Stimulated activated naive B cell treated with anti-CD40 and anti-IgM and Interleukin-4, amounts not matched to agents 10 μg/mL and 1 μg/mL and 100 μg/mL, for 72 hours (primary cell): ENCODE results near the gene PRKCA.
"Not testable (repeated sequence)": the region's sequence is repeated elsewhere in the genome, so short reads cannot be mapped to it uniquely, and the experiment has no call there.

ENCODE experiments used
- ATAC-seq, 2 donors: fragments of 150-1000 bp; cut with Tn5 transposase; replicated peaks; 2 replicates each; pipeline ENCODE4 v1.10.0; 2021; ENCODE audit warnings: moderate library complexity in 1 of 2
- DNase-seq: peaks from one replicate; pipeline ENCODE4 v3.0.0; 2021
- H3K27ac Mint-ChIP-seq: one replicate; pipeline ENCODE4 v1.8.0; 2022; ENCODE audit warnings: mild to moderate bottlenecking, mixed read lengths
- H3K27me3 Mint-ChIP-seq, 2 donors: one replicate each; pipeline ENCODE4 v1.8.0; 2022; ENCODE audit warnings: mixed read lengths in 2 of 2
- H3K36me3 Mint-ChIP-seq, 2 donors: one replicate each; pipeline ENCODE4 v1.8.0; 2022; ENCODE audit warnings: mixed read lengths in 2 of 2, mild to moderate bottlenecking in 1 of 2
- H3K4me1 Mint-ChIP-seq, 2 donors: one replicate each; pipeline ENCODE4 v1.8.0; 2022; ENCODE audit warnings: mixed read lengths in 2 of 2, mild to moderate bottlenecking in 1 of 2
- H3K4me3 Mint-ChIP-seq, 2 donors: one replicate each; pipeline ENCODE4 v1.8.0; 2022; ENCODE audit warnings: mild to moderate bottlenecking in 2 of 2, mixed read lengths in 2 of 2, moderate library complexity in 1 of 2
- H3K9me3 Mint-ChIP-seq, 2 donors: one replicate each; pipeline ENCODE4 v1.8.0; 2022; ENCODE audit warnings: mixed read lengths in 2 of 2, mild to moderate bottlenecking in 1 of 2

The PRKCA gene

DNA sequence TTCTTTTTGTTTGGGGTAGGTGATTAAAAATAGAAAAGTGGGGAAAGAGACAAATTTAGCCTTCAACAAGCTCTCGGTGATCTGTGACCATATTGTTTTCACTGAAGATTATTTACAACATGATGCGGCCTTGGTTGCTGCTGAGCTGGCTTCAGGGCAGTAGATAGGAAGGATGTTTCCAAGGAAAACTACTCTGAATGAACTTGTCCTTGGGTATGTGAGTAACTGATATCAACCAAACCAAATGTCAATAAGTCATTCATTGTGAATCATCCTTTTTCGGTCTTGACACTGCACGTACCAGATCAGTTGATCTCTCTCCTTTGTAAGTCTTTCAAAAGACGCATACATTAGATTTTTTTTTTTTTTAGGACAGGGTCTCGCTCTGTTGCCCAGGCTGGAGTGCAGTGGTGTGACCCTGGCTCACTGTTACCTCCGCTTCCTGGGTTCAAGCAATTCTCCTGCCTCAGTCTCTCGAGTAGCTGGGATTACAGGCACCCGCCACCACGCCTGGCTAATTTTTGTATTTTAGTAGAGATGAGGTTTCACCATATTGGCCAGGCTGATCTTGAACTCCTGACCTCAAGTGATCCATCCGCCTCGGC is 58.6 kb downstream of the PRKCA start:
- H3K27me3 Mint-ChIP-seq, ATAC-seq, H3K36me3 Mint-ChIP-seq, H3K9me3 Mint-ChIP-seq, H3K27ac Mint-ChIP-seq, DNase-seq, H3K4me3 Mint-ChIP-seq: not testable (repeated sequence)
- peaks cover 17 to 21% of the 10 kb centered on the region in 2 donors for H3K4me1 Mint-ChIP-seq

GRCh38 chr17:66364508-66364907 is 62.1 kb downstream of the PRKCA start:
- H3K36me3 Mint-ChIP-seq: no peaks in the 10 kb centered on the region
- H3K9me3 Mint-ChIP-seq: no peaks in the 10 kb centered on the region
- peak overlapping the region; percentile 58 to 71 for H3K4me3 Mint-ChIP-seq
- ATAC-seq (peak; percentile 76 to 83), DNase-seq (peak; percentile 11)
- H3K4me1 Mint-ChIP-seq: peaks cover 22 to 23% of the 10 kb centered on the region in 2 donors
- peaks cover under 1 to 6% of the 10 kb centered on the region in 2 donors for H3K27me3 Mint-ChIP-seq
- peak overlapping the region; percentile 83 for H3K27ac Mint-ChIP-seq

GRCh38 chr17:66364990-66365490 is 62.6 kb downstream of the PRKCA start:
- Mint-ChIP-seq H3K27ac (peak overlapping the region; percentile 83), H3K4me1 (peaks cover 22 to 23% of the 10 kb centered on the region in 2 donors), H3K9me3 (no peaks in the 10 kb centered on the region), H3K36me3 (no peaks in the 10 kb centered on the region), H3K4me3 (peak overlapping the region; percentile 58 to 71), H3K27me3 (peaks cover 5 to 6% of the 10 kb centered on the region in 2 donors)
- peak; percentile 1 for DNase-seq
- peak; percentile 64 to 72 for ATAC-seq

DNA sequence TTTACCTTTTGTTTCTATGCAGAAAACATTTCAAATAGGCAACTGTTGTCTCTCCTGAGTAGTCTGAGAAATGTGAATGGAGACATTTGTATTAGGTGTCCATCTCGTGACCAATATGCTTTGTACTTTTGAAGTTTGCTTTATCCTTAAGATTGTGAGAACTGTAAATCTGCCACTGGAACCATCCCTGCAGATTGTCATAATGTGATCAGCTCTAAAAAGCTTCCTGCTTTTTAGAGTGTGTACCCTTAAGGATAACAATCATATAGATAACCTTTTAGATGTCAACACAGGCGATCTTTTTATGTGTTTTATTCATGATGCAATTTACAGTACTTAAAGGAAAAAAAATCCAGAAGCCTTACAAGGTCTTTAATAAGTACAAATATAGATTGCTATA is 63.5 kb downstream of the PRKCA start:
- no peaks in the 10 kb centered on the region for H3K9me3 Mint-ChIP-seq
- H3K36me3 Mint-ChIP-seq: no peaks in the 10 kb centered on the region
- H3K4me1 Mint-ChIP-seq: peaks cover 22 to 23% of the 10 kb centered on the region in 2 donors
- ATAC-seq (no peak), DNase-seq (no peak)
- peaks cover 5 to 6% of the 10 kb centered on the region in 2 donors for H3K27me3 Mint-ChIP-seq
- no peak overlapping the region for H3K27ac Mint-ChIP-seq
- H3K4me3 Mint-ChIP-seq: no peak overlapping the region

- no peak overlapping the region for H3K4me3 Mint-ChIP-seq
- DNase-seq: no peak
- peaks cover 5 to 6% of the 10 kb centered on the region in 2 donors for H3K27me3 Mint-ChIP-seq
- no peaks in the 10 kb centered on the region for H3K36me3 Mint-ChIP-seq
- H3K9me3 Mint-ChIP-seq: no peaks in the 10 kb centered on the region
- ATAC-seq: no peak
- no peak overlapping the region for H3K27ac Mint-ChIP-seq
- H3K4me1 Mint-ChIP-seq: peaks cover 22 to 23% of the 10 kb centered on the region in 2 donors
Measured at GRCh38 chr17:66367107-66367506, 64.7 kb downstream of the PRKCA start.

GRCh38 chr17:66369830-66370229 is 67.4 kb downstream of the PRKCA start:
- Mint-ChIP-seq H3K27ac (no peak overlapping the region), H3K27me3 (peaks cover 5 to 6% of the 10 kb centered on the region in 2 donors), H3K4me1 (peaks cover 13 to 15% of the 10 kb centered on the region in 2 donors), H3K4me3 (no peak overlapping the region), H3K36me3 (no peaks in the 10 kb centered on the region), H3K9me3 (no peaks in the 10 kb centered on the region)
- DNase-seq (no peak), ATAC-seq (no peak)

- DNase-seq (no peak), ATAC-seq (no peak)
- no peak overlapping the region for H3K4me3 Mint-ChIP-seq
- peaks cover under 1 to 5% of the 10 kb centered on the region in 2 donors for H3K27me3 Mint-ChIP-seq
- no peaks in the 10 kb centered on the region for H3K36me3 Mint-ChIP-seq
- H3K4me1 Mint-ChIP-seq: peaks cover 2 to 4% of the 10 kb centered on the region in 2 donors
- H3K9me3 Mint-ChIP-seq: no peaks in the 10 kb centered on the region
- no peak overlapping the region for H3K27ac Mint-ChIP-seq
Measured at GRCh38 chr17:66371561-66371960, 69.1 kb downstream of the PRKCA start.

DNA sequence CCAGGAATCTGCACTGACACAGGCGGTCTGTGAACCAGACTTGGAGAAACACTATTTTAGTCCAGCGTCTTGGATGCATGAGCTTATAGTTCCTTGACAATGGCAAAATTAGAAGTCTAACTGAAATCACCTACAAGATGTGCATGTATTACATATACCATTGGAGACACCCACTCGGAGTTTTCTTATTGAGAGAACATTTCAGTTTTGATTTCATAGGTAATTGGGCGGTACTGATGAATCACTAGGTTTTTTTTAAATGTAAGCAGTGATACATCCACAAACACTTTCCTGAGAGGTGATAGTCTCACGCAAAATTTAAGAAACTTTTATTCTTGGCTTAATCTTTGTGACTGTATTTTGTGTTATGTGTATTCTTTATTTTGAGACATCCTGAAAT is 69.8 kb downstream of the PRKCA start:
- H3K4me3 Mint-ChIP-seq: no peak overlapping the region
- DNase-seq: no peak
- ATAC-seq: no peak
- peaks cover under 1 to 4% of the 10 kb centered on the region in 2 donors for H3K4me1 Mint-ChIP-seq
- H3K27ac Mint-ChIP-seq: no peak overlapping the region
- peaks cover 0 to 5% of the 10 kb centered on the region in 2 donors for H3K27me3 Mint-ChIP-seq
- no peaks in the 10 kb centered on the region for H3K9me3 Mint-ChIP-seq
- no peaks in the 10 kb centered on the region for H3K36me3 Mint-ChIP-seq

DNA sequence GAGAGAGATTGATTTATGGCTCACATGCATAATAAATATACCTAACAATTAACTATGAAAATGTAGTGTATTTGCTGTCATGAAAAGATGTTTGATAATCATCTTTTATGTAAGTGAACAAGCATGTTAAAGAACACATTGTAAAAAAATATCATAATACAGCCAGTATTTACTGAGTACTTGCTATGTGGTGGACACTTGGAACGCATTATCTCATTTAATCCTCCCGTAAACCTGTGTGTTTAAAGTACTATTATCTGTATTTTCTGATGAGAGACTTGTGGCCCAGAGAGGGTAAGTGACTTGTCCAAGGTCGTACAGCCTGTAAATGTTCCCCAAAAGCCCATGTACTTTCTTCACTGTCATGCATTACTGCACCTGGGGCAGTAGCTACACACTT is 70.7 kb downstream of the PRKCA start:
- Mint-ChIP-seq H3K36me3 (no peaks in the 10 kb centered on the region), H3K4me3 (no peak overlapping the region), H3K9me3 (no peaks in the 10 kb centered on the region), H3K27me3 (peaks cover 0 to 5% of the 10 kb centered on the region in 2 donors), H3K27ac (no peak overlapping the region), H3K4me1 (peaks cover 0 to 4% of the 10 kb centered on the region in 2 donors)
- no peak for DNase-seq
- no peak for ATAC-seq

- Mint-ChIP-seq H3K27me3 (peaks cover 0 to 5% of the 10 kb centered on the region in 2 donors), H3K4me3 (no peak overlapping the region), H3K36me3 (no peaks in the 10 kb centered on the region), H3K4me1 (peaks cover 0 to 4% of the 10 kb centered on the region in 2 donors), H3K27ac (no peak overlapping the region), H3K9me3 (no peaks in the 10 kb centered on the region)
- ATAC-seq (peak in 1 of 2 donors; percentile 31), DNase-seq (no peak)
Measured at GRCh38 chr17:66373944-66374817, 71.8 kb downstream of the PRKCA start.

DNA sequence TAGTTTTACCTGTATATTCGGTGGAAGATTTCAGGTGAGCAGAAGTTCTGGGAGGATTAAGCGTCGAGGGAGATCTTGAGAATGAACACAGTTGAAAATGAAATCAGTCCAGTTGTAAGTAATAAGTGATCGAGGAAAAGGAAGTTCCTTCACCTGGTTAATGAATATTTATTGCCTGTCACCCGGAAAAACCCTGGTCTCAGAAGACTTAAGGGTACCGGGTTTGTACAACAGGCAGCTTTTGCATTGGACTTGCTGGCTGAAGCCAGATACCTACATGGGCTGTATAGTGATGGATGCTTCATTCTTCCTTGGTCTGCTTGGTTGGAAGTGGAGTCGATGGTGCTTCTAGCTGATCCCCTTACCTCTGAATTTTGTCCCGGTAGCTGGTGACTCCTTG is 72.7 kb downstream of the PRKCA start:
- H3K4me1 Mint-ChIP-seq: peaks cover 0 to 4% of the 10 kb centered on the region in 2 donors
- no peaks in the 10 kb centered on the region for H3K36me3 Mint-ChIP-seq
- H3K4me3 Mint-ChIP-seq: no peak overlapping the region
- no peaks in the 10 kb centered on the region for H3K27me3 Mint-ChIP-seq
- H3K27ac Mint-ChIP-seq: no peak overlapping the region
- DNase-seq: no peak
- no peak for ATAC-seq
- H3K9me3 Mint-ChIP-seq: no peaks in the 10 kb centered on the region

DNA sequence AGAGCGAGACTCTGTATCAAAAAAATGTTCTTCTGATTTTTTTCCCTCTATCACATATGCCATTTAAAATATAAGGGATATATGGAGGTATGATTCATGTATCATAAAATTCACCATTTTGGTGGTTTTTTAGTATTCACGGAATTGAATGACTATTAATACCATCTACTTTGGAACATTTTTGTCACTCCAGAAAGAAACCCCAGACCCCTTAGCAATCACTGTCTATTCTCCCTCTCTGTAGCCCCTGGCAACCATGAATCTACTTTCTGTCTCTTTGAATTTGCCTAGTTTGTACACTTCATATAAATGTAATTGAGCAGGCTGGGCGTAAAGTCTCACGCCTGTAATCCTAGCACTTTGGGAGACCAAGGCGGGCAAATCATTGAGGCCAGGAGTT is 75.9 kb downstream of the PRKCA start:
- Mint-ChIP-seq H3K27ac (no peak overlapping the region), H3K36me3 (no peaks in the 10 kb centered on the region), H3K4me1 (peaks cover 0 to 4% of the 10 kb centered on the region in 2 donors), H3K9me3 (no peaks in the 10 kb centered on the region), H3K27me3 (peaks cover 4 to 6% of the 10 kb centered on the region in 2 donors), H3K4me3 (no peak overlapping the region)
- ATAC-seq (no peak), DNase-seq (no peak)

- ATAC-seq: no peak
- Mint-ChIP-seq H3K27me3 (peaks cover 4 to 8% of the 10 kb centered on the region in 2 donors), H3K36me3 (no peaks in the 10 kb centered on the region), H3K4me3 (no peak overlapping the region), H3K4me1 (peaks cover 0 to 4% of the 10 kb centered on the region in 2 donors), H3K9me3 (no peaks in the 10 kb centered on the region), H3K27ac (no peak overlapping the region)
- DNase-seq: no peak
Measured at GRCh38 chr17:66379544-66379943, 77.1 kb downstream of the PRKCA start.

DNA sequence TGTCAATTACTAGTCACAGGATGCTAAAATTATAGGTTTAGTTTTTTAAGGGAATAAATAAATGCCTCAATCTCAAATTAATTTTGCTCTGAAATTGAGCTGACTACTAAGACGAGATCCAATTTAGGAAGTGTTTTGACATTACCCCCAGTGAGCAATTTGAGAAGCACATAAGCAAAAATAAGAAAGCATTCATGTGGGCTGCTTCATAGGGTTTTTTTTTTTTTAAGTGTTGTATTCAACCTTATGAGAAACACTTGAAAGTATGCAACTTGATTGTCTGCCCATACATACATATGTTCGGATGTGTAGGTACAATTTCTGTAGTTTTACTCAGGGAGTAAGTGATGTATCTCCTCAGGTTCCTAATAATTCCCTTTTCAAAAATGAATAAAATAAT is 77.6 kb downstream of the PRKCA start:
- DNase-seq (no peak), ATAC-seq (no peak)
- H3K36me3 Mint-ChIP-seq: no peaks in the 10 kb centered on the region
- H3K27me3 Mint-ChIP-seq: peaks cover 7 to 12% of the 10 kb centered on the region in 2 donors
- no peaks in the 10 kb centered on the region for H3K9me3 Mint-ChIP-seq
- H3K27ac Mint-ChIP-seq: no peak overlapping the region
- no peak overlapping the region for H3K4me3 Mint-ChIP-seq
- H3K4me1 Mint-ChIP-seq: peaks cover 0 to 4% of the 10 kb centered on the region in 2 donors
